ENCODE data around the gene CYTH2.

Gene CYTH2

GRCh38 chr19:48530066-48530720 lies 61.0 kb downstream of the CYTH2 start:
- Mint-ChIP-seq H3K27ac (peak overlapping the region; percentile 23), H3K27me3 (no peaks in the 10 kb centered on the region), H3K4me3 (no peak overlapping the region), H3K36me3 (peaks cover 3% of the 10 kb centered on the region), H3K9me3 (no peaks in the 10 kb centered on the region), H3K4me1 (no peaks in the 10 kb centered on the region)

DNA sequence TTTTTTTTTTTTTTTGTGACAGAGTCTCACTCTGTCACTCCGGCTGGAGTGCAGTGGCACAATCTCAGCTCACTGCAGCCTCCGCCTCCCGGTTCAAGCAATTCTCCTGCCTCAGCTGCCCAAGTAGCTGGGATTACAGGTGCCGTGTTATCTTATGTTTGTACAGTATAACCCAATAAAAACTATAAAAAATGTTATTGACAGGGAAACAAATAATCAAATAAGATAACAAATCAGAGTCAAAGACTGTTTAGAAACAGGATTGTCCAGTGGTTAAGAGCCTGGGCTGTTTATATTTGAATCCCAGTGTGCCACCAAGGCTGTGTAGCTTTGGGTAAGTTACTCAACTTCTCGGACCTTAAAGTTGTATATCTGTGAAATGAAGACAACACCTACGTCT lies 61.6 kb downstream of the CYTH2 start:
- no peaks in the 10 kb centered on the region for H3K9me3 Mint-ChIP-seq
- H3K4me3 Mint-ChIP-seq = no peak overlapping the region
- no peaks in the 10 kb centered on the region for H3K4me1 Mint-ChIP-seq
- H3K27me3 Mint-ChIP-seq = no peaks in the 10 kb centered on the region
- no peak overlapping the region for H3K27ac Mint-ChIP-seq
- peaks cover 3% of the 10 kb centered on the region for H3K36me3 Mint-ChIP-seq

All from activated naive CD4-positive, alpha-beta T cell treated with anti-CD3 and anti-CD28 coated beads, Interleukin-2, amount 50 U/mL, for 24 hours (primary cell).